ENCODE measurements around the gene CLHC1.

GRCh38 chr2:55147041-55147440 lies 85.1 kb downstream of the CLHC1 start:
- TF ChIP-seq POLR2AphosphoS5 (IDR thresholded peaks at IDR 0.05; ENCODE audit: low read depth, low read length), result no peak
- TF ChIP-seq POLR2A (IDR thresholded peaks at IDR 0.05; ENCODE audit: low read depth, low read length), result no peak
- TF ChIP-seq TAF1 (IDR thresholded peaks at IDR 0.05; ENCODE audit: borderline replicate concordance, low read depth, low read length), result no peak
